GM10266 (cell line): ENCODE data around the gene XBP1.
"Not testable (repeated sequence)": the region's sequence is repeated elsewhere in the genome, so short reads cannot be mapped to it uniquely, and the experiment has no call there.

Experiments used
- DNase-seq: peaks from one replicate; pipeline ENCODE4 v3.0.0; 2012; ENCODE audit errors: extremely low spot score
- TF ChIP-seq, protein P1 (sequence below): IDR thresholded peaks from 2 replicates; pipeline ENCODE4 v1.5.1; 2012; ENCODE audit warnings: mild to moderate bottlenecking, low read depth; ENCODE audit not compliant: control insufficient read depth, insufficient read depth; ENCODE audit errors: missing control alignments

Gene XBP1

DNA sequence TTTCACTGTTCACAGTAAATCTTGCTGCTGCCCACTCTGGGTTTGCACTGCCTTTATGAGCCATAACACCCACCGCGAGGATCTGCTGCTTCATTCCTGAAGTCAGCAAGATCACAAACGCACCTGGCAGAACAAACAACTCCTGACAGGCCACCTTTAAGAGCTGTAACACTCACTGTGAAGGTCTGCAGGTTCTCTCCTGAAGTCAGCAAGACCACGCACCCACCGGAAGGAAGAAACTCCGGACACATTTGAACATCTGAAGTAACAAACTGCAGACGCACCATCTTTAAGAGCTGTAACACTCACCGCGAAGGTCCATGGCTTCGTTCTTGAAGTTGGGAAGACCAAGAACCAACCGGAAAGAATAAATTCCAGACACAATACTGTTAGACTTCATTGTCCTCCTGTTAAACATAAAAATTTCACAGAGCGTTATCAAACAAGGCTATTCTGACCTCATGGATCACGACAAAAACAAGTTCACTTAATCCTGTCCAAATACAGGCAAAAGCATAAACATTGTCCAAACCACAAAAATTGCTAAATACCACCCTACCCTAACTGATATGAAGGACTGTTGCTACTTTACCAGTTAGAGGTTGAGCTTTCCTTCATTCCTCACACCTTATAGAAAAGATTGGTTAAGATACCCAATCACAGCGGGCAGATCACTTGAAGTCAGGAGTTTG, 30.8 kb downstream of the XBP1 start:
- DNase-seq: no peak
- TF ChIP-seq, protein P1, sequence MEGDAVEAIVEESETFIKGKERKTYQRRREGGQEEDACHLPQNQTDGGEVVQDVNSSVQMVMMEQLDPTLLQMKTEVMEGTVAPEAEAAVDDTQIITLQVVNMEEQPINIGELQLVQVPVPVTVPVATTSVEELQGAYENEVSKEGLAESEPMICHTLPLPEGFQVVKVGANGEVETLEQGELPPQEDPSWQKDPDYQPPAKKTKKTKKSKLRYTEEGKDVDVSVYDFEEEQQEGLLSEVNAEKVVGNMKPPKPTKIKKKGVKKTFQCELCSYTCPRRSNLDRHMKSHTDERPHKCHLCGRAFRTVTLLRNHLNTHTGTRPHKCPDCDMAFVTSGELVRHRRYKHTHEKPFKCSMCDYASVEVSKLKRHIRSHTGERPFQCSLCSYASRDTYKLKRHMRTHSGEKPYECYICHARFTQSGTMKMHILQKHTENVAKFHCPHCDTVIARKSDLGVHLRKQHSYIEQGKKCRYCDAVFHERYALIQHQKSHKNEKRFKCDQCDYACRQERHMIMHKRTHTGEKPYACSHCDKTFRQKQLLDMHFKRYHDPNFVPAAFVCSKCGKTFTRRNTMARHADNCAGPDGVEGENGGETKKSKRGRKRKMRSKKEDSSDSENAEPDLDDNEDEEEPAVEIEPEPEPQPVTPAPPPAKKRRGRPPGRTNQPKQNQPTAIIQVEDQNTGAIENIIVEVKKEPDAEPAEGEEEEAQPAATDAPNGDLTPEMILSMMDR: no peak

DNA sequence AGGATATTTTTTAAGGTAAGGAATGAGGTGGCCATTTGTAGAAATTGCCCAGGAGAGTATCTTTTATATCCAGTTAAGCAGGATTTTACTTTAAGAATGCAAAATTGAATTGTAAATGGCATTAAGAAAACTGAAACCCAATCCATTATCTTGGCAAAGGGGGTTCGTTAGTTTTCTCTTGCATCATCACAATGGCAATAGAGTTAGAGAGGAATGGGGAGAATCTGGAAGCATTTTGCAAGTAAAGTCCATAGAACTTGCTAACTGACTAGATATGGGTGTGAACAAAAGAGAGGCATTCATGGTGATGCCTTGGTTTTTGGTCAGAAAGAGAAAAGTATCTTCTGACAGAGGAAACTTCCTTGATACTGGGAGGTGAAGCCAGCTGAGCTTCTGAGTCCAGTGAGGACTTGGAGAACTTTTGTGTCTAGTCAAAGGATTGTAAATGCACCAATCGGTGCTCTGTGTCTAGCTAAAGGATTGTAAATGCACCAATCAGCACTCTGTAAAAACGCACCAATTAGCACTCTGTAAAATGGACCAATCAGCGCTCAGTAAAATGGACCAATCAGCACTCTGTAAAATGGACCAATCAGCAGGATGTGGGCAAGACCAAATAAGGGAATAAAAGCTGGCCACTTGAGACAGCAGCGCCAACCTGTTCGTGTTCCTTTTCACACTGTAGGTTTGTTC, 31.5 kb downstream of the XBP1 start:
- TF ChIP-seq, protein P1: no peak
- no peak for DNase-seq

DNA sequence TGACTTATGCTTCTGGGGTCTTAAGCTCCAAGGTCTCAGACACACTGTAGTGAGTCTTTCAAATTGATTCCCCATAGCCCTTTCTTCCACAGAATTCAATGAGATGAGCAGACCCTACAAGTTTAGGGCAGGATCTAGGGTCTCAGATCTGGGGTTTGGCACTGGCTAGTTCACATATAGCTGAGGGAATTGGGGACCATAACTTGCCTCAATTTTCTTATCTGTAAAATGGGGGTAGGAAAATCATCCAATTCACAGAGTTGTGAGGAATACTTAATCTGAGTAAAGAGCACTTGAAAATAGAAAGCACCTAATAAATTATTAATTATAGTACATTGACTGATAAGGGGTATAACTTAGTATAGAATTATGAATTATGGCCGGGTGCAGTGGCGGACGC, 33.7 kb downstream of the XBP1 start:
- TF ChIP-seq, protein P1: no peak

DNA sequence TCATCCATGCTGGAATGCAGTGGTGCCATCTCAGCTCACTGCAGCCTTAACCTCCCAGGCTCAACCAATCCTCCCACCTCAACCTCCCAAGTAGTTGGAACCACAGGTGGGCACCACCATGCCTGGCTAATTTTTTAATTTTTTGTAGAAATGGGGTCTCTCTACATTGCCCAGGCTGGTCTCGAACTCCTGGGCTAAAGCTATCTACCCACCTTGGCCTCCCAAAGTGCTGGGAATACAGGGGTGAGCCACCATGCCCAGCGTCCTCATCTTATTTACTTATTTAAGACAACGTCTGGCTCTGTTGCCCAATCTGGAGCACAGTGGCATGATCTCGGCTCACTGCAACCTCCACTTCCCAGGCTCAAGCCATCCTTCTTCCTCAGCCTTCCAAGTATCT, 38.4 kb downstream of the XBP1 start:
- DNase-seq: not testable (repeated sequence)

More for the DNA sequence above, 33.7 kb downstream of the XBP1 start:
- DNase-seq: no peak

DNA sequence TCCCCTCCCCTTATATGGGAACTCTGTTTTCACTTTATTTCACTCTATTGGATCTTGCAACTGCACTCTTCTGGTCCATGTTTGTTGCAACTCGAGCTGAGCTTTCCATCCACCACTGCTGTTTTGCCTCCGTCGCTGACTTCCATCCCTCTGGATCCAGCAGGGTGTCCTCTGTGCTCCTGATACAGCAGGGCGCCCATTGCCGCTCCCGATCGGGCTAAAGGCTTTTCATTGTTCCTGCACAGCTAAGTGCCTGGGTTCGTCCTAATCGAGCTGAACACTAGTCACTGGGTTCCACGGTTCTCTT, 39.0 kb downstream of the XBP1 start:
- no peak for DNase-seq
- TF ChIP-seq, protein P1: no peak

DNA sequence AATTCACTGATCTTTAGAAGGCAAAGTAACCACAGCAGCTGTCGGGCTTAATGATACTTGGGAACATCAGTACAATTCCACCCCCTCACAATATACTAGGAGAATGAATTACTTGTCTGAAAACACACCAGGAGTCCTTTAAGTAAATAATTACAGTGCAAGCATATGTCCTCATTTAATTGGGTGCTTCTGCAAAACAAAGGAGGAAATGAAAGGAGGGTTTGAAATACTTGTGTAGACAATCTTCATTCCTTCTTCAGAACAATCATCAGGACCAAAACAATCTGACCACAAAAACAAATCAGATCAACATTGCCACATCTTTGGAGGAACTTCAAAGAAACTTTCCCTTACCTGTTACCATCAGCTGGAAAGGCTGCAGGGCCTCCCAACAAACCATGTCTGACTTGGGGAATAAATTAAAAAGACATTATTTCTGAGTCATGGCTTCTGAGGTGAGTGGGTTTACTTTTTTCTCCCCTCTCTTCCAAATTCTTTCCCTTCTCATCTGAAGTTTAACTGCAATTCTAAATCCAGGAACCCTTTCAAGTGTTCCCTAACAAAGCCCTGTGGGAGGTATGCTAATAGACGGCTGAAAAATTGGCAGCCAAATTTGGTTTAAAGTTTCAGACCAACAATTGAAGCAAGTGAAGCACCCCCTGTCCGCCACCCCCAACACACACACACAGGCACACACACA, 40.4 kb downstream of the XBP1 start:
- TF ChIP-seq, protein P1: no peak
- DNase-seq: no peak

DNA sequence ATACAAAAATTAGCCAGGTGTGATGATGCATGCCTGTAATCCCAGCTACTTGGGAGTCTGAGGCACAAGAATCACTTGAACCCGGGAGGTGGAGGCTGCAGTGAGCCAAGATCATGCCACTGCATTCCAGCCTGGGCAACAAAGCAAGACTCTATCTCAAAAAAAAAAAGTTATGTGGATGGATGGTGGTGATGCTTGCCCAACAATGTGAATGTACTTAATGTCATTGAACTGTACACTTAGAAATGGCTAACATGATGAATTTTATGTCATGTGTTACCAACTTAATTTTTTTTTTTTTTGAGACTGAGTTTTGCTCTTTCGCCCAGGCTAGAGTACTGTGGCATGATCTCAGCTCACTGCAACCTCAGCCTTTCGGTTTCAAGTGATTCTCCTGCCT, 45.9 kb downstream of the XBP1 start:
- DNase-seq: not testable (repeated sequence)

DNA sequence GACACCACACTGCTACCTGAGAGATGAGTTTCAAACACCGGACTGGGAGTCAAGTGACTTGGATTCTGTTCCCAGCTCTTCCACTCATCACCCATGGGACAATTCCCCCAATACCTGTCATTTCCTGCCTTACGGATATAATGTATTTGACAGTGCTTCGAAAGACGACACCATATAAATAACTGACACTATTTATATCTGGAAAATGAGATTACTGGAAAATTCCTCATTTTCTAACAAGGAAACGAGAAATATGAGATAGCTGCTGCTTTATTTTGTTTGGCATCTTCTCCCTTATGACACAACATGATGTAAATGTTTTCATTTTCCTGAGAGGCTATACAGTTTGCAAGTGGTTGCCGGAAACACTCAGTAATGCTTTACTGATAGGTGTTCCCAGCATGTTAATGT, 49.9 kb downstream of the XBP1 start:
- no peak for DNase-seq

More for the DNA sequence above, 49.9 kb downstream of the XBP1 start:
- TF ChIP-seq, protein P1: no peak
